H1 (cell line): ENCODE measurements around the gene SLIT3. TPM values are rescaled to one million over a fixed set of nuclear protein-coding genes. Genes with fewer than 3 reads are reported as not detected.

Experiments used
- CTCF ChIA-PET: fragments of 300-600 bp; sonication (Branson Sonifier 250); formaldehyde crosslinking; loops from one replicate; lab custom pipeline; 2021; ENCODE audit not compliant: partially characterized antibody; lab: Charles Lee
- POLR2A ChIA-PET: fragments of 300-600 bp; sonication (Branson Sonifier 250); formaldehyde crosslinking; loops from one replicate; lab custom pipeline; 2021; ENCODE audit warnings: inconsistent platforms; ENCODE audit not compliant: partially characterized antibody; lab: Charles Lee
- DNase-seq, 2 experiments: peaks; one replicate each; pipeline versions ENCODE4 v3.0.0 to v3.0.0-alpha.2; 2010 to 2022; ENCODE audit warnings: low spot score in 2 of 2, low read depth in 1 of 2, mixed read lengths in 1 of 2
- FAIRE-seq: peaks from 2 replicates; lab custom pipeline; 2011; peaks lifted over from hg19 to GRCh38; lab: Jason Lieb, UNC
- H2AFZ ChIP-seq: 2 replicates; pipeline ENCODE4 v1.8.1; 2012; ENCODE audit warnings: low read length, inconsistent platforms
- H2AK5ac ChIP-seq: 2 replicates; pipeline ENCODE4 v1.6.1; 2013; ENCODE audit warnings: low read depth, low read length
- H2BK120ac ChIP-seq: replicated peaks from 2 replicates; pipeline ENCODE3; 2013; ENCODE audit warnings: low read depth, low read length, inconsistent platforms
- H2BK12ac ChIP-seq: 2 replicates; pipeline ENCODE4 v1.6.1; 2013; ENCODE audit warnings: low read depth, low read length
- H2BK15ac ChIP-seq: 2 replicates; pipeline ENCODE4 v1.6.1; 2013; ENCODE audit warnings: low read length
- H2BK20ac ChIP-seq: 2 replicates; pipeline ENCODE4 v1.6.1; 2013; ENCODE audit warnings: low read length
- H2BK5ac ChIP-seq: 2 replicates; pipeline ENCODE4 v1.6.1; 2013; ENCODE audit warnings: low read depth, low read length
- H3K14ac ChIP-seq: 2 replicates; pipeline ENCODE4 v1.6.1; 2013; ENCODE audit warnings: inconsistent platforms; ENCODE audit not compliant: insufficient read length
- H3K18ac ChIP-seq: 2 replicates; pipeline ENCODE4 v1.6.1; 2013; ENCODE audit warnings: low read length; ENCODE audit errors: extremely low read depth
- H3K23ac ChIP-seq: 2 replicates; pipeline ENCODE4 v1.6.1; 2013; ENCODE audit warnings: inconsistent platforms; ENCODE audit not compliant: insufficient read length
- H3K23me2 ChIP-seq: 2 replicates; pipeline ENCODE4 v1.6.1; 2013; ENCODE audit warnings: low read depth, low read length
- H3K27ac ChIP-seq: 2 replicates; pipeline ENCODE4 v1.6.1; 2011; ENCODE audit warnings: low read depth, low read length, inconsistent platforms
- H3K27me3 ChIP-seq, 4 experiments: replicated peaks in 1 of 4; 1 replicate in 1 of 4; 2 replicates in 3 of 4; pipeline versions ENCODE4 v1.6.1 to v1.8.1; 2011 to 2013; ENCODE audit warnings: low read length in 3 of 4, mild to moderate bottlenecking in 3 of 4, inconsistent platforms in 2 of 4, mixed read lengths in 2 of 4, moderate library complexity in 1 of 4; ENCODE audit not compliant: control insufficient read depth in 3 of 4, insufficient read depth in 3 of 4; ENCODE audit errors: extremely low read depth in 1 of 4
- H3K36me3 ChIP-seq, 4 experiments: 2 replicates each; pipeline versions ENCODE4 v1.6.1 to v1.8.1; 2011 to 2013; ENCODE audit warnings: mild to moderate bottlenecking in 4 of 4, low read length in 3 of 4, moderate library complexity in 2 of 4, control low read depth in 1 of 4, inconsistent platforms in 1 of 4; ENCODE audit not compliant: insufficient read depth in 4 of 4, control insufficient read depth in 2 of 4
- H3K4ac ChIP-seq: replicated peaks from 2 replicates; pipeline ENCODE3; 2013; ENCODE audit warnings: low read length, low read depth, mixed read lengths, inconsistent platforms; ENCODE audit not compliant: insufficient read length
- H3K4me1 ChIP-seq, 4 experiments: replicated peaks in 1 of 4; 1 replicate in 1 of 4; 2 replicates in 3 of 4; pipeline versions ENCODE4 v1.6.1 to v1.8.1; 2011 to 2013; ENCODE audit warnings: low read length in 3 of 4, inconsistent platforms in 2 of 4, mixed read lengths in 1 of 4; ENCODE audit not compliant: insufficient read depth in 4 of 4, control insufficient read depth in 3 of 4
- H3K4me2 ChIP-seq, 2 experiments: 2 replicates each; pipeline versions ENCODE4 v1.6.1 to v1.8.1; 2011 to 2013; ENCODE audit warnings: low read depth in 2 of 2, low read length in 2 of 2, control low read depth in 1 of 2, inconsistent platforms in 1 of 2, mild to moderate bottlenecking in 1 of 2; ENCODE audit not compliant: insufficient read depth in 1 of 2
- H3K4me3 ChIP-seq, 4 experiments: fragments of 200-600, 300-600 bp in 1 of 4; sonication (generic), shearing (Covaris generic), sonication (Bioruptor Twin) in 1 of 4; 2 replicates each; pipeline versions ENCODE4 v1.5.1 to v1.8.1; 2011 to 2016; ENCODE audit warnings: low read length in 4 of 4, low read depth in 3 of 4, control low read depth in 2 of 4, inconsistent platforms in 2 of 4, mild to moderate bottlenecking in 2 of 4, mixed read lengths in 1 of 4, moderate library complexity in 1 of 4; ENCODE audit not compliant: insufficient read depth in 2 of 4; ENCODE audit errors: extremely low read depth in 1 of 4
- H3K56ac ChIP-seq: replicated peaks from 2 replicates; pipeline ENCODE3; 2013; ENCODE audit warnings: low read depth, mild to moderate bottlenecking, mixed read lengths, low read length, inconsistent platforms; ENCODE audit not compliant: insufficient read length
- H3K79me1 ChIP-seq: 2 replicates; pipeline ENCODE4 v1.6.1; 2013; ENCODE audit warnings: low read depth, low read length, control low read depth
- H3K79me2 ChIP-seq, 2 experiments: 2 replicates each; pipeline versions ENCODE4 v1.6.1 to v1.8.1; 2012 to 2013; ENCODE audit warnings: low read length in 2 of 2, mild to moderate bottlenecking in 2 of 2, inconsistent platforms in 1 of 2; ENCODE audit not compliant: insufficient read depth in 2 of 2, control insufficient read depth in 1 of 2
- H3K9ac ChIP-seq, 4 experiments: replicated peaks in 1 of 4; 1 replicate in 1 of 4; 2 replicates in 3 of 4; pipeline versions ENCODE4 v1.6.1 to v1.8.1; 2011 to 2013; ENCODE audit warnings: low read depth in 3 of 4, low read length in 3 of 4, control low read depth in 2 of 4, mild to moderate bottlenecking in 2 of 4, moderate library complexity in 2 of 4, inconsistent platforms in 1 of 4; ENCODE audit errors: extremely low read depth in 1 of 4
- H3K9me3 ChIP-seq, 2 experiments: 2 replicates each; pipeline versions ENCODE4 v1.6.1 to v1.8.1; 2012 to 2013; ENCODE audit warnings: mild to moderate bottlenecking in 2 of 2, moderate library complexity in 2 of 2, control low read depth in 1 of 2, inconsistent platforms in 1 of 2, low read depth in 1 of 2, low read length in 1 of 2, mixed read lengths in 1 of 2; ENCODE audit not compliant: insufficient read depth in 2 of 2
- H4K20me1 ChIP-seq, 2 experiments: replicated peaks in 1 of 2; 2 replicates each; pipeline versions ENCODE3 to v1.8.1; 2011 to 2013; ENCODE audit warnings: inconsistent platforms in 2 of 2, low read length in 2 of 2, mild to moderate bottlenecking in 1 of 2; ENCODE audit not compliant: insufficient read depth in 2 of 2, control insufficient read depth in 1 of 2
- H4K5ac ChIP-seq: 2 replicates; pipeline ENCODE4 v1.6.1; 2013; ENCODE audit warnings: low read length, low read depth, mixed read lengths, inconsistent platforms; ENCODE audit not compliant: insufficient read length
- H4K8ac ChIP-seq: 2 replicates; pipeline ENCODE4 v1.8.0; 2013; ENCODE audit warnings: mild to moderate bottlenecking, moderate library complexity, low read length, inconsistent platforms; ENCODE audit not compliant: insufficient read depth; ENCODE audit errors: extremely low read depth
- H4K91ac ChIP-seq: replicated peaks from 2 replicates; pipeline ENCODE3; 2013; ENCODE audit warnings: low read length, mixed read lengths, inconsistent platforms; ENCODE audit not compliant: insufficient read length
- CBX8 ChIP-seq: fragments of 300-800, 300-1000 bp; sonication (generic); IDR thresholded peaks from 2 replicates; pipeline ENCODE4 v1.7.1; 2016; ENCODE audit warnings: low read depth, low read length, borderline replicate concordance
- HDAC6 ChIP-seq: IDR thresholded peaks from one replicate; pipeline ENCODE4 v1.7.1; 2012; ENCODE audit warnings: low read depth, mild to moderate bottlenecking, inconsistent platforms, low read length, moderate library complexity
- JUND ChIP-seq: IDR thresholded peaks from 2 replicates; pipeline ENCODE4 v1.6.1; 2011; ENCODE audit warnings: mild to moderate bottlenecking, improper control_type of control experiment, low read length
- NANOG ChIP-seq: IDR thresholded peaks from 2 replicates; pipeline ENCODE4 v1.6.1; 2011; ENCODE audit warnings: low read length, low read depth, mild to moderate bottlenecking, inconsistent platforms; ENCODE audit not compliant: insufficient read depth, poor library complexity, severe bottlenecking
- SAP30 ChIP-seq: fragments of 300-600 bp; sonication (generic); IDR thresholded peaks from 2 replicates; pipeline ENCODE4 v1.7.1; 2012; ENCODE audit warnings: low read length, moderate library complexity, mild to moderate bottlenecking, inconsistent platforms; ENCODE audit not compliant: insufficient read depth, insufficient replicate concordance
- SIX5 ChIP-seq: IDR thresholded peaks from 2 replicates; pipeline ENCODE4 v1.6.1; 2011; ENCODE audit warnings: mild to moderate bottlenecking, low read depth, low read length
- TAF1 ChIP-seq: IDR thresholded peaks from 2 replicates; pipeline ENCODE4 v1.6.1; 2011; ENCODE audit warnings: mild to moderate bottlenecking, low read depth, low read length
- TBP ChIP-seq: IDR thresholded peaks from 2 replicates; pipeline ENCODE4 v1.6.1; 2011; ENCODE audit warnings: low read depth, low read length, improper control_type of control experiment
- WGBS, 2 experiments: shearing (Covaris generic) in 1 of 2; methylation state at CpG; one replicate each; pipeline versions ENCODE4 v1.1.6 to v1.1.7; 2013 to 2015; ENCODE audit warnings: low lambda C conversion rate in 2 of 2, mixed read lengths in 2 of 2, inconsistent platforms in 1 of 2, low coverage in 1 of 2, missing lambda C conversion rate in 1 of 2; ENCODE audit not compliant: insufficient replicate concordance in 2 of 2, insufficient coverage in 1 of 2, insufficient read length in 1 of 2; ENCODE audit errors: extremely low coverage in 1 of 2, missing lambda C conversion rate in 1 of 2; 5-methylcytosine and 5-hydroxymethylcytosine counted together
- polyA plus RNA-seq, 7 experiments: library from polyadenylated mRNA; depleted of rRNA in 3 of 7; stranded (reverse) in 5 of 7; unstranded in 2 of 7; fragments of >200 nt in 5 of 7; fragments of 200-250 nt in 2 of 7; gene quantifications; 1 replicate in 5 of 7; 2 replicates in 1 of 7; 4 replicates in 1 of 7; pipeline versions ENCODE4 v1.2.1 to v1.2.3, GENCODE V29; 2011 to 2013; ENCODE audit warnings: missing spikeins in 2 of 7, mixed read lengths in 2 of 7
- total RNA-seq: library from RNA; stranded (reverse); fragmentation: NEBNext Ultra II Directional; extraction: Animal tissue kit (Norgen Biotek cat#: 25700); gene quantifications from 2 replicates; pipeline ENCODE4 v1.2.1, GENCODE V29; 2021
- TF ChIP-seq, protein P1 (sequence below), 3 experiments: IDR thresholded peaks; 1 replicate in 2 of 3; 2 replicates in 1 of 3; pipeline versions ENCODE4 v1.5.1 to v1.6.1; 2011; ENCODE audit warnings: low read length in 3 of 3, mild to moderate bottlenecking in 3 of 3, inconsistent platforms in 2 of 3, low read depth in 1 of 3, moderate library complexity in 1 of 3; ENCODE audit not compliant: insufficient read depth in 1 of 3; ENCODE audit errors: control extremely low read depth in 1 of 3

Gene SLIT3
- total and polyA plus RNA-seq, 2 of the 8 experiments (the other 6 are each of a cell fraction or from before 2014, with no cell fraction given): 1.1 to 1.2 TPM

DNA sequence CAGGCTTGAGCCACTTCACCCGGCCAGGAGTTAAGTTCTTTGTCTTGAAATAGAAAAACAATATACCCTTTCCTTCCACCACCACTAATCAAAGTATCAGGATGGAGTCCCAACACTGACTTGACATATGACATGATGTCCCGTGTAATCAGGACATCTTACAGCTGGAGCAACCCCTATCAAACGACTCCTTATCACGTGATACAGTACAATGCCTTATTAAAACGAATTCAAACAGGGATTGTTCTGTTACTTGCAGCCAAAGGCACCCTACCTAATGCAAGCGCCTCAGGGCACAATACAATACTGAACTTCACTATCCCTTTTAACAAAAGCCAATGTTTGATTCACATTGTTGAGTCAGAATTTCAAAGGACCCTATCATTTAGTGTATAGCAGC lies 261.3 kb downstream of the SLIT3 start:
- POLR2A ChIA-PET: interaction anchor here (0.5 kb wide), 1 partner anchor 12 kb away, joined by 3 read pairs; no protein-coding TSS in a partner anchor
- no peaks in the 10 kb centered on the region for H3K4me1 ChIP-seq

More for the DNA sequence above, 261.3 kb downstream of the SLIT3 start:
- FAIRE-seq: no peak
- no peak overlapping the region for H3K18ac ChIP-seq
- no peak overlapping the region for H2AK5ac ChIP-seq
- no peaks in the 10 kb centered on the region for H4K20me1 ChIP-seq
- no peak overlapping the region for H2AFZ ChIP-seq
- no peak overlapping the region for H2BK20ac ChIP-seq
- H2BK12ac ChIP-seq: no peak overlapping the region
- no peak overlapping the region for H2BK120ac ChIP-seq
- no peaks in the 10 kb centered on the region for H3K23me2 ChIP-seq
- H4K91ac ChIP-seq: no peak overlapping the region
- no peak overlapping the region for H2BK5ac ChIP-seq
- no peaks in the 10 kb centered on the region for H3K79me2 ChIP-seq
- no peaks in the 10 kb centered on the region for H3K36me3 ChIP-seq
- H3K14ac ChIP-seq: no peak overlapping the region
- H3K27me3 ChIP-seq: no peaks in the 10 kb centered on the region
- DNase-seq: no peak
- H3K4ac ChIP-seq: no peak overlapping the region
- H3K27ac ChIP-seq: no peak overlapping the region
- 85% methylated on average over 6 of the region's 6 CpGs; no CpG with 5 or more reads in 1 of the 2 experiments for WGBS, 2 experiments
- H3K4me2 ChIP-seq: no peak overlapping the region
- no peak overlapping the region for H3K4me3 ChIP-seq
- H3K56ac ChIP-seq: no peak overlapping the region
- H3K9ac ChIP-seq: no peak overlapping the region
- no peak overlapping the region for H3K23ac ChIP-seq
- H3K9me3 ChIP-seq: no peaks in the 10 kb centered on the region
- no peak for TF ChIP-seq SAP30
- TF ChIP-seq TBP: no peak
- TF ChIP-seq NANOG: no peak
- TF ChIP-seq HDAC6: no peak
- no peak for TF ChIP-seq JUND
- TF ChIP-seq TAF1: no peak
- no peak for TF ChIP-seq CBX8
- TF ChIP-seq SIX5: no peak
- TF ChIP-seq, protein P1, sequence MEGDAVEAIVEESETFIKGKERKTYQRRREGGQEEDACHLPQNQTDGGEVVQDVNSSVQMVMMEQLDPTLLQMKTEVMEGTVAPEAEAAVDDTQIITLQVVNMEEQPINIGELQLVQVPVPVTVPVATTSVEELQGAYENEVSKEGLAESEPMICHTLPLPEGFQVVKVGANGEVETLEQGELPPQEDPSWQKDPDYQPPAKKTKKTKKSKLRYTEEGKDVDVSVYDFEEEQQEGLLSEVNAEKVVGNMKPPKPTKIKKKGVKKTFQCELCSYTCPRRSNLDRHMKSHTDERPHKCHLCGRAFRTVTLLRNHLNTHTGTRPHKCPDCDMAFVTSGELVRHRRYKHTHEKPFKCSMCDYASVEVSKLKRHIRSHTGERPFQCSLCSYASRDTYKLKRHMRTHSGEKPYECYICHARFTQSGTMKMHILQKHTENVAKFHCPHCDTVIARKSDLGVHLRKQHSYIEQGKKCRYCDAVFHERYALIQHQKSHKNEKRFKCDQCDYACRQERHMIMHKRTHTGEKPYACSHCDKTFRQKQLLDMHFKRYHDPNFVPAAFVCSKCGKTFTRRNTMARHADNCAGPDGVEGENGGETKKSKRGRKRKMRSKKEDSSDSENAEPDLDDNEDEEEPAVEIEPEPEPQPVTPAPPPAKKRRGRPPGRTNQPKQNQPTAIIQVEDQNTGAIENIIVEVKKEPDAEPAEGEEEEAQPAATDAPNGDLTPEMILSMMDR (IDR thresholded peaks at IDR 0.05; ENCODE audit: control extremely low read depth in 1 of 3, insufficient read depth in 1 of 3, low read depth in 1 of 3, low read length in 3 of 3): no peak
- CTCF ChIA-PET: no interaction called here
- no peaks in the 10 kb centered on the region for H3K79me1 ChIP-seq
- H4K8ac ChIP-seq: no peak overlapping the region
- no peak overlapping the region for H4K5ac ChIP-seq
- H2BK15ac ChIP-seq: no peak overlapping the region
